22Rv1 (cell line): ENCODE results near the gene LGALS1.
"Not testable (repeated sequence)": the region's sequence is repeated elsewhere in the genome, so short reads cannot be mapped to it uniquely, and the experiment has no call there.

Experiments
- ZFX ChIP-seq: fragments of 450-650 bp; IDR thresholded peaks from 2 replicates; pipeline ENCODE4 v1.6.1; 2017; ENCODE audit warnings: antibody characterized with exemption, borderline replicate concordance
- TF ChIP-seq, protein P1 (sequence below): fragments of 450-650 bp; IDR thresholded peaks from 2 replicates; pipeline ENCODE4 v1.5.1; 2017; ENCODE audit warnings: mild to moderate bottlenecking

DNA sequence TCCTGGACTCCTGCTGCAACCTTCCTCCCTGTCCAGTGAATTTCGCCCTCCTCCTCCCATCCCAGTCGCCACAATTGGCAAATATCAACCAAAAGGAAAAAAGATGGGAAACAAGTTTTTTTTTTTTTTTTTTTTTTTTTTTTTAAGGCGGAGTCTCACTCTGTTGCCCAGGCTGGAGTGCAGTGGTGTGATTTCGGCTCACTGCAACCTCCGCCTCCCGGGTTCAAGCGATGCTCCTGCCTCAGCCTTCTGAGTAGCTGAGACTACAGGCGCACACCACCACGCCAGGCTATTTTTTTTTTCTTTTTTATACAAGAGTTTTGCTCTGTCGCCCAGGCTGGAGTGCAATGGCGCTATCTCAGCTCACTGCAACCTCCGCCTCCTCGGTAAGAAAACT lies 20.8 kb downstream of the LGALS1 start:
- TF ChIP-seq, protein P1, sequence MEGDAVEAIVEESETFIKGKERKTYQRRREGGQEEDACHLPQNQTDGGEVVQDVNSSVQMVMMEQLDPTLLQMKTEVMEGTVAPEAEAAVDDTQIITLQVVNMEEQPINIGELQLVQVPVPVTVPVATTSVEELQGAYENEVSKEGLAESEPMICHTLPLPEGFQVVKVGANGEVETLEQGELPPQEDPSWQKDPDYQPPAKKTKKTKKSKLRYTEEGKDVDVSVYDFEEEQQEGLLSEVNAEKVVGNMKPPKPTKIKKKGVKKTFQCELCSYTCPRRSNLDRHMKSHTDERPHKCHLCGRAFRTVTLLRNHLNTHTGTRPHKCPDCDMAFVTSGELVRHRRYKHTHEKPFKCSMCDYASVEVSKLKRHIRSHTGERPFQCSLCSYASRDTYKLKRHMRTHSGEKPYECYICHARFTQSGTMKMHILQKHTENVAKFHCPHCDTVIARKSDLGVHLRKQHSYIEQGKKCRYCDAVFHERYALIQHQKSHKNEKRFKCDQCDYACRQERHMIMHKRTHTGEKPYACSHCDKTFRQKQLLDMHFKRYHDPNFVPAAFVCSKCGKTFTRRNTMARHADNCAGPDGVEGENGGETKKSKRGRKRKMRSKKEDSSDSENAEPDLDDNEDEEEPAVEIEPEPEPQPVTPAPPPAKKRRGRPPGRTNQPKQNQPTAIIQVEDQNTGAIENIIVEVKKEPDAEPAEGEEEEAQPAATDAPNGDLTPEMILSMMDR = not testable (repeated sequence)
- not testable (repeated sequence) for TF ChIP-seq ZFX
